ENCODE results near the gene FAM43A. TPM values are rescaled to one million over a fixed set of nuclear protein-coding genes. Genes with fewer than 3 reads are reported as not detected.

Gene FAM43A
- total and polyA plus RNA-seq, 3 donors from 2014 or later: 7.5 to 22.1 (median 13.1) TPM

DNA sequence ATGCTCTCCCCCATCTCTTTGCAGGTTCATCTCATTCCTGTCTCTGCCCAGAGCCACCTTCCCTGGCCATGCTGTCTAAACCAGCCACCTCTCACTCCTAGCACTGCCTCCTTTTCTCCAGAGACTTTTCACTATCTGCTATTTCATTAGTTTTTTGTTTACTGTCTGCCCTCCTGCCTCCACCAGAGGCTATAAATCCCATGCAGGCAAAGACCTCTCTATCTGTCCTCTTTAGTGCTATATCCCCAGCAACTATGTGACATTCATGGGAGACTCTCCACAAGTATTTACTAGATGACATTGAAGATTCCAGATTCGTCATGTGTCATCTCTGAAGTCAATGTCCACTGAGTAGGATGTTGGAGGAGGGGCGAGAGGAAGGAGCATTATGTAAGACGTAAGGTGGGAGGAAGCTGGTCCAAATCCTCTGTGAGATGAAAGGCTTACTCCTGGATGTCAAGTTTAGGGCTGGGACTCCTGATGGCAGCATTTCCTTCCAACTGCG is 3.4 kb upstream of the FAM43A start:
- TF ChIP-seq, protein P1, sequence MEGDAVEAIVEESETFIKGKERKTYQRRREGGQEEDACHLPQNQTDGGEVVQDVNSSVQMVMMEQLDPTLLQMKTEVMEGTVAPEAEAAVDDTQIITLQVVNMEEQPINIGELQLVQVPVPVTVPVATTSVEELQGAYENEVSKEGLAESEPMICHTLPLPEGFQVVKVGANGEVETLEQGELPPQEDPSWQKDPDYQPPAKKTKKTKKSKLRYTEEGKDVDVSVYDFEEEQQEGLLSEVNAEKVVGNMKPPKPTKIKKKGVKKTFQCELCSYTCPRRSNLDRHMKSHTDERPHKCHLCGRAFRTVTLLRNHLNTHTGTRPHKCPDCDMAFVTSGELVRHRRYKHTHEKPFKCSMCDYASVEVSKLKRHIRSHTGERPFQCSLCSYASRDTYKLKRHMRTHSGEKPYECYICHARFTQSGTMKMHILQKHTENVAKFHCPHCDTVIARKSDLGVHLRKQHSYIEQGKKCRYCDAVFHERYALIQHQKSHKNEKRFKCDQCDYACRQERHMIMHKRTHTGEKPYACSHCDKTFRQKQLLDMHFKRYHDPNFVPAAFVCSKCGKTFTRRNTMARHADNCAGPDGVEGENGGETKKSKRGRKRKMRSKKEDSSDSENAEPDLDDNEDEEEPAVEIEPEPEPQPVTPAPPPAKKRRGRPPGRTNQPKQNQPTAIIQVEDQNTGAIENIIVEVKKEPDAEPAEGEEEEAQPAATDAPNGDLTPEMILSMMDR (IDR thresholded peaks at IDR 0.05): no peak
- TF ChIP-seq POLR2A (IDR thresholded peaks at IDR 0.05): no peak
- intact Hi-C loops (cut with DNase I; ENCODE audit: low total_unique reads): no loop called here
- 33 to 45% methylated on average over 4 of the region's 4 CpGs for WGBS, 2 donors
- H3K9me3 ChIP-seq: no peaks in the 10 kb centered on the region
- no peaks in the 10 kb centered on the region for H3K27me3 ChIP-seq
- H3K36me3 ChIP-seq (ENCODE audit: low read depth, missing control alignments): no peaks in the 10 kb centered on the region
- DNase-seq: no peak
- peaks cover 14% of the 10 kb centered on the region for H3K4me1 ChIP-seq
- no peak overlapping the region for H3K4me3 ChIP-seq
- no peak overlapping the region for H3K27ac ChIP-seq

DNA sequence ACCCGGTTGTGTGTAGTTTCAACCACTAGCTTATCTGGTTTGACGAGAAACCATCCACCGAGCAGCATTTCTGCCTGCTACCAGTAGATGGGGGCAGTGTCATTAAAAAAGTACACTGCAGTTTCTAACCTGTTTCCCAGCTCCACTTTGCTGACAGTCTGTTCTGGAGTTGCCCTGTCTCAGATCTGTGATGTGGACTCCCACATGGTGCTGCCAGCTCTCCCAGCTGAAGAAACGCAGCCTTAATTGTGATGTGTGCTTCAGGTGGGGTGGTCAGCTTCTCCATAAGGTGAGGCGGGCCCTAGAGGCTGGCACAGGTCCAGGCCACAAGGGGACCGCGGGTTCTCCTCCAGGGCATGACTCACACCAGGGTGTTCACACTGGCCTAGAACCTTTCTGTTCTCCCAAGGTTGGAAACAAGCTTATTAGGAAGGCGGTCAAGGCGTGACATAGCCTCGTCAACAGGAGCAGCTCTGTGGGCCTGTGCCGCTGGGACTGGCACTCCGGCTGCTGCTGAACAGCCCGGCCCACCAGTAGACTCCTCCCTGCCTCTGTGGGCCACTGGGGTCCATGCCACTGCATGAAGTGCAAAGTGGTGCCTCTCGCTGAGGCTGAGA is 2.9 kb upstream of the FAM43A start:
- H3K27ac ChIP-seq: no peak overlapping the region
- peak; percentile 81 for DNase-seq

DNA sequence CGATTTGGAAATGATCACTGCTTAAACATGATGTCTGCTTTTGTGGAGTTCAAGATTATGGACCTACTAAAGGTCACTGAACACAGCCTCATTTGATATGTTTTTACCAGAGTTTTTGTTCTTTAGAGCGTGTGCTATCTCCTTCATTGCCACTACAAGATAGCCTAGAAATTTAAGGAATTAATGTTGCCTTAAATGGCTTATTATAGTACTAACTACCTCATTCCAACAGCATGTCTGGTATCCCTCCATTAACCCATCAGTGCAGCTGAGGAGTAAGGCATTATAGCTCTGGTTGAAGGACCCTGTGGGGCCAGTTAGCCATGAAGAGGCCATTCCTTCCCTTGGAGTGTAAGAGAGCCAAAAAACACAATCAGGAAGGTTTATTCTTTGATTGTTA is 2.3 kb upstream of the FAM43A start:
- Histone ChIP-seq H3K4me1 (peaks cover 23% of the 10 kb centered on the region), H3K9me3 (no peaks in the 10 kb centered on the region), H3K27me3 (no peaks in the 10 kb centered on the region), H3K27ac (no peak overlapping the region), H3K4me3 (no peak overlapping the region), H3K36me3 (ENCODE audit: low read depth, missing control alignments) (no peaks in the 10 kb centered on the region)
- no peak for DNase-seq
- TF ChIP-seq, protein P1 (IDR thresholded peaks at IDR 0.05): no peak
- no peak for TF ChIP-seq POLR2A (IDR thresholded peaks at IDR 0.05)
- 65 to 73% methylated on average over 2 of the region's 2 CpGs for WGBS, 2 donors
- intact Hi-C loops (cut with DNase I; ENCODE audit: low total_unique reads): no loop called here

More for the DNA sequence above, 2.9 kb upstream of the FAM43A start:
- WGBS, 2 donors: 35 to 51% methylated on average over 5 to 14 of the region's 14 CpGs
- TF ChIP-seq, protein P1 (IDR thresholded peaks at IDR 0.05): peak; percentile 68 to 93 (median 82)
- no peak for TF ChIP-seq POLR2A (IDR thresholded peaks at IDR 0.05)
- H3K4me1 ChIP-seq: peaks cover 20% of the 10 kb centered on the region
- intact Hi-C loops (cut with DNase I; ENCODE audit: low total_unique reads): no loop called here
- no peaks in the 10 kb centered on the region for H3K9me3 ChIP-seq
- no peaks in the 10 kb centered on the region for H3K27me3 ChIP-seq
- no peaks in the 10 kb centered on the region for H3K36me3 ChIP-seq (ENCODE audit: low read depth, missing control alignments)
- no peak overlapping the region for H3K4me3 ChIP-seq

DNA sequence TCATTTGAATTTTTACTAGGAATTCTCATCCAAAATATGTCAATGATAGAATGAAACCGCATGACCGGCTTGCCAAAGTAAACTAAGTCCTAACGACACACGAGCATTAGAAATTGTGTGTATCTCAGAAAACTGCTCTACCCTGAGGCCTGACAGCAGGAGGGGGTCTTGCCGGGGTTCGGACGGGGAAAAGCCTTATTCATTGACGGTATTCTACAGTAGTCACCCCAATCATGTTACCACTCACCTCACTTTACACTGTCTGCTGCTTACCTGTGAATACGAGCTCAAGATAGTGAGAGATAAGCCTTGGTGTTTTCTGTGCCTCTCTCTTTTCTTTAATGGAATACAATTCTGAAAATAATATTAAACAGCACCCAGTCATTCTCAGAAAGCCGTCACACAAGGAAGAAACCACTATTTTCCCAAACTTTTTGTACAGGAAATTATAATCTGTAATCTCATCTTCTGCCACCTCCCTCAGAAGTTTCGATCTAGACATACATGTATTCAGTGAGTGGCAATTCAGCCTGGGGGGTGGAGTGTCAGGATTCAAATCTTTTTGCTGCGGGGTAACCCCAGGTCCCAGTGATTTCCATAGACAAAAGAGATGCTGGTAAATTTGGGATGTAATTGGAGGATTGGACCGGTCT is 492 bp upstream of the FAM43A start:
- no peaks in the 10 kb centered on the region for H3K9me3 ChIP-seq
- peak overlapping the region; percentile 63 to 77 for H3K4me3 ChIP-seq
- intact Hi-C loops (cut with DNase I; ENCODE audit: low total_unique reads): loop anchor here (5.0 kb wide), 2 partner anchors 417 to 572 kb away; no protein-coding TSS in a partner anchor
- no peak for DNase-seq
- peaks cover 29% of the 10 kb centered on the region for H3K4me1 ChIP-seq
- H3K36me3 ChIP-seq (ENCODE audit: low read depth, missing control alignments): no peaks in the 10 kb centered on the region
- 46 to 49% methylated on average over 12 to 13 of the region's 13 CpGs for WGBS, 2 donors
- TF ChIP-seq, protein P1 (IDR thresholded peaks at IDR 0.05): no peak
- TF ChIP-seq POLR2A (IDR thresholded peaks at IDR 0.05): no peak
- no peaks in the 10 kb centered on the region for H3K27me3 ChIP-seq
- peak overlapping the region in 1 of 2 donors; percentile 82 for H3K27ac ChIP-seq

All from testis (tissue), 3 donors.